ENCODE data around the gene RFTN1. TPM values are rescaled to one million over a fixed set of nuclear protein-coding genes. Genes with fewer than 3 reads are reported as not detected.

Gene RFTN1
- total and polyA plus RNA-seq, 9 of the 15 experiments (the other 6 are each of a cell fraction or from before 2014, with no cell fraction given): 0.08 to 0.51 (median 0.11) TPM; not detected in 6

- H3K9ac ChIP-seq (ENCODE audit: insufficient read depth in 1 of 2, low read depth in 2 of 2, low read length in 2 of 2): no peak overlapping the region
- H3K9me1 ChIP-seq (ENCODE audit: control insufficient read depth, insufficient read depth, low read length): no peaks in the 10 kb centered on the region
- no peak overlapping the region for H3K4me3 ChIP-seq
- no peak overlapping the region for H3K4me2 ChIP-seq (ENCODE audit: insufficient read depth, low read length)
- no peaks in the 10 kb centered on the region for H3K79me2 ChIP-seq (ENCODE audit: control insufficient read depth, insufficient read depth, low read length)
- 95% methylated on average over 15 of the region's 15 CpGs for WGBS (ENCODE audit: insufficient coverage, low coverage, missing lambda C conversion rate)
- no peak for DNase-seq (ENCODE audit: extremely low read depth in 1 of 4, low spot score in 3 of 4)
- H3K36me3 ChIP-seq (ENCODE audit: control insufficient read depth, insufficient read depth, low read length): peaks cover 21% of the 10 kb centered on the region; the same call in 2 of the 3 replicates
- in situ Hi-C loops (cut with MboI): no loop called here
- no peaks in the 10 kb centered on the region for H3K27me3 ChIP-seq (ENCODE audit: control insufficient read depth in 2 of 2, insufficient read depth in 2 of 2, low read length in 2 of 2)
- H2AFZ ChIP-seq (ENCODE audit: low read depth, low read length): no peak overlapping the region
- TF ChIP-seq RBM22 (IDR thresholded peaks at IDR 0.05; ENCODE audit: low read depth, low read length, poor library complexity, severe bottlenecking): no peak
- TF ChIP-seq ZNF217 (CRISPR knock-in tag; IDR thresholded peaks at IDR 0.05): no peak
- no peak for TF ChIP-seq KHSRP (IDR thresholded peaks at IDR 0.05)
- TF ChIP-seq ZBTB7A (IDR thresholded peaks at IDR 0.05; ENCODE audit: borderline replicate concordance, control insufficient read depth, low read depth, low read length): no peak
- TF ChIP-seq IFI16 (CRISPR knock-in tag; IDR thresholded peaks at IDR 0.05): no peak
- TF ChIP-seq GATAD2A (IDR thresholded peaks at IDR 0.05): no peak
- no peak for TF ChIP-seq MYC (IDR thresholded peaks at IDR 0.05; ENCODE audit: low read depth, low read length)
- TF ChIP-seq MYC (CRISPR knock-in tag; IDR thresholded peaks at IDR 0.05; ENCODE audit: borderline replicate concordance, low read depth): no peak
- TF ChIP-seq ZNF668 (CRISPR knock-in tag; IDR thresholded peaks at IDR 0.05): no peak
- TF ChIP-seq CHD1 (IDR thresholded peaks at IDR 0.05; ENCODE audit: low read length): no peak
- no peak for TF ChIP-seq MEIS2 (IDR thresholded peaks at IDR 0.05; ENCODE audit: partially characterized antibody)
- TF ChIP-seq, protein P1, sequence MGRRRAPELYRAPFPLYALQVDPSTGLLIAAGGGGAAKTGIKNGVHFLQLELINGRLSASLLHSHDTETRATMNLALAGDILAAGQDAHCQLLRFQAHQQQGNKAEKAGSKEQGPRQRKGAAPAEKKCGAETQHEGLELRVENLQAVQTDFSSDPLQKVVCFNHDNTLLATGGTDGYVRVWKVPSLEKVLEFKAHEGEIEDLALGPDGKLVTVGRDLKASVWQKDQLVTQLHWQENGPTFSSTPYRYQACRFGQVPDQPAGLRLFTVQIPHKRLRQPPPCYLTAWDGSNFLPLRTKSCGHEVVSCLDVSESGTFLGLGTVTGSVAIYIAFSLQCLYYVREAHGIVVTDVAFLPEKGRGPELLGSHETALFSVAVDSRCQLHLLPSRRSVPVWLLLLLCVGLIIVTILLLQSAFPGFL (CRISPR knock-in tag; IDR thresholded peaks at IDR 0.05): no peak
- TF ChIP-seq DACH1 (IDR thresholded peaks at IDR 0.05; ENCODE audit: partially characterized antibody): no peak
- no peak for TF ChIP-seq RBM15 (IDR thresholded peaks at IDR 0.05; ENCODE audit: insufficient read depth, low read length)
- TF ChIP-seq ZNF212 (CRISPR knock-in tag; IDR thresholded peaks at IDR 0.05): no peak
- POLR2A ChIA-PET: no interaction called here
- intact Hi-C loops (cut with micrococcal nuclease): no loop called here
- FAIRE-seq: no peak
- no peak overlapping the region for H3K27ac ChIP-seq (ENCODE audit: extremely low read depth, low read depth, low read length)
- H3K9me3 ChIP-seq (replicated peaks; ENCODE audit: control insufficient read depth, insufficient read depth, low read depth, low read length): no peaks in the 10 kb centered on the region
- no peaks in the 10 kb centered on the region for H3K4me1 ChIP-seq (replicated peaks in 1 of 2; ENCODE audit: control insufficient read depth in 2 of 2, insufficient read depth in 2 of 2, low read length in 2 of 2)
- no peak for ATAC-seq
- no peaks in the 10 kb centered on the region for H4K20me1 ChIP-seq (replicated peaks; ENCODE audit: control insufficient read depth, insufficient read depth, low read length)
- BruUV-seq (replicated peaks): no TSS peak
- CTCF ChIA-PET (ENCODE audit: low intra/inter-chr PET ratio): no interaction called here
Measured at GRCh38 chr3:16337856-16338540, 175.5 kb downstream of the RFTN1 start.
